Keratinocyte (primary cell): ENCODE measurements around the gene TNFRSF6B. TPM values are rescaled to one million over a fixed set of nuclear protein-coding genes. Genes with fewer than 3 reads are reported as not detected.

Experiments used
- DNase-seq: peaks from one replicate; pipeline ENCODE4 v3.0.0-alpha.2; 2011; ENCODE audit warnings: low read depth, missing footprints, low spot score
- FAIRE-seq: peaks from 2 replicates; lab custom pipeline; 2011; peaks lifted over from hg19 to GRCh38; lab: Jason Lieb, UNC
- H2AFZ ChIP-seq: 2 replicates; pipeline ENCODE4 v1.6.0; 2012; ENCODE audit warnings: low read length, control low read depth, inconsistent platforms; ENCODE audit not compliant: control insufficient read depth
- H3K27ac ChIP-seq: 2 replicates; pipeline ENCODE4 v1.5.1; 2011; ENCODE audit warnings: low read length; ENCODE audit not compliant: control insufficient read depth, insufficient read depth
- H3K27me3 ChIP-seq: 3 replicates; pipeline ENCODE4 v1.6.0; 2011; ENCODE audit warnings: low read length; ENCODE audit not compliant: control insufficient read depth, insufficient read depth; ENCODE audit errors: extremely low read depth
- H3K36me3 ChIP-seq, 2 experiments: 2 replicates in 1 of 2; 3 replicates in 1 of 2; pipeline ENCODE4 v1.5.1; 2011; ENCODE audit warnings: low read length in 2 of 2, mild to moderate bottlenecking in 1 of 2; ENCODE audit not compliant: control insufficient read depth in 2 of 2, insufficient read depth in 2 of 2; ENCODE audit errors: extremely low read depth in 1 of 2
- H3K4me1 ChIP-seq: 3 replicates; pipeline ENCODE4 v1.5.1; 2011; ENCODE audit warnings: low read length; ENCODE audit not compliant: control insufficient read depth, insufficient read depth; ENCODE audit errors: extremely low read depth
- H3K4me2 ChIP-seq: 3 replicates; pipeline ENCODE4 v1.6.0; 2011; ENCODE audit warnings: low read depth, low read length; ENCODE audit not compliant: control insufficient read depth, insufficient read depth; ENCODE audit errors: extremely low read depth
- H3K4me3 ChIP-seq, 3 experiments: fragments of 200-600 bp in 1 of 3; sonication (generic) in 1 of 3; 2 replicates in 2 of 3; 3 replicates in 1 of 3; pipeline ENCODE4 v1.5.1; 2011 to 2016; ENCODE audit warnings: low read length in 3 of 3, mild to moderate bottlenecking in 3 of 3, control low read depth in 2 of 3, inconsistent platforms in 1 of 3, low read depth in 1 of 3, mixed read lengths in 1 of 3, mixed run types in 1 of 3, moderate library complexity in 1 of 3; ENCODE audit not compliant: control insufficient read depth in 2 of 3, insufficient read depth in 2 of 3; ENCODE audit errors: extremely low read depth in 1 of 3
- H3K79me2 ChIP-seq: 2 replicates; pipeline ENCODE4 v1.6.0; 2012; ENCODE audit warnings: low read length; ENCODE audit not compliant: control insufficient read depth, insufficient read depth
- H3K9ac ChIP-seq: 3 replicates; pipeline ENCODE4 v1.6.0; 2011; ENCODE audit warnings: low read length; ENCODE audit not compliant: control insufficient read depth, insufficient read depth; ENCODE audit errors: extremely low read depth
- H3K9me1 ChIP-seq: 3 replicates; pipeline ENCODE4 v1.6.0; 2011; ENCODE audit warnings: low read length; ENCODE audit not compliant: control insufficient read depth, insufficient read depth; ENCODE audit errors: extremely low read depth
- H3K9me3 ChIP-seq: 2 replicates; pipeline ENCODE4 v1.5.1; 2012; ENCODE audit warnings: low read depth, low read length; ENCODE audit not compliant: control insufficient read depth
- H4K20me1 ChIP-seq: 3 replicates; pipeline ENCODE4 v1.6.0; 2011; ENCODE audit warnings: low read length; ENCODE audit not compliant: control insufficient read depth, insufficient read depth; ENCODE audit errors: extremely low read depth
- EZH2 ChIP-seq: IDR thresholded peaks from one replicate; pipeline ENCODE4 v1.6.1; 2012; ENCODE audit warnings: inconsistent platforms, mild to moderate bottlenecking, low read length, moderate library complexity
- dilution Hi-C: fragments of 300-500 bp; cut with MboI; formaldehyde crosslinking; loops from one replicate; pipeline ENCODE4 v1.7.0; 2020; ENCODE audit warnings: low sequenced_read_pairs; ENCODE audit not compliant: extremely low pct_ligation_motif_present
- polyA plus RNA-seq, 5 experiments: library from polyadenylated mRNA; depleted of rRNA in 3 of 5; stranded (reverse) in 3 of 5; stranded (forward) in 1 of 5; unstranded in 1 of 5; fragments of >200 nt; gene quantifications; 1 replicate in 1 of 5; 2 replicates in 3 of 5; 3 replicates in 1 of 5; pipeline versions ENCODE4 v1.2.1 to v1.2.3, GENCODE V29; 2011 to 2012; ENCODE audit warnings: missing spikeins in 2 of 5, low read depth in 1 of 5, low replicate concordance in 1 of 5
- TF ChIP-seq, protein P1 (sequence below), 3 experiments: IDR thresholded peaks in 1 of 3; conservative IDR thresholded peaks in 1 of 3; optimal IDR thresholded peaks in 1 of 3; 2 replicates in 2 of 3; 3 replicates in 1 of 3; pipeline versions ENCODE3 to v1.5.1; 2011; ENCODE audit warnings: low read length in 3 of 3, mild to moderate bottlenecking in 3 of 3, moderate library complexity in 2 of 3, control low read depth in 1 of 3, inconsistent platforms in 1 of 3; ENCODE audit not compliant: insufficient read depth in 2 of 3; ENCODE audit errors: extremely low read depth in 1 of 3

The TNFRSF6B gene
- polyA plus RNA-seq, 1 donor (not counting 4 experiments of a cell fraction or from before 2014, with no cell fraction given): 51.9 TPM

DNA sequence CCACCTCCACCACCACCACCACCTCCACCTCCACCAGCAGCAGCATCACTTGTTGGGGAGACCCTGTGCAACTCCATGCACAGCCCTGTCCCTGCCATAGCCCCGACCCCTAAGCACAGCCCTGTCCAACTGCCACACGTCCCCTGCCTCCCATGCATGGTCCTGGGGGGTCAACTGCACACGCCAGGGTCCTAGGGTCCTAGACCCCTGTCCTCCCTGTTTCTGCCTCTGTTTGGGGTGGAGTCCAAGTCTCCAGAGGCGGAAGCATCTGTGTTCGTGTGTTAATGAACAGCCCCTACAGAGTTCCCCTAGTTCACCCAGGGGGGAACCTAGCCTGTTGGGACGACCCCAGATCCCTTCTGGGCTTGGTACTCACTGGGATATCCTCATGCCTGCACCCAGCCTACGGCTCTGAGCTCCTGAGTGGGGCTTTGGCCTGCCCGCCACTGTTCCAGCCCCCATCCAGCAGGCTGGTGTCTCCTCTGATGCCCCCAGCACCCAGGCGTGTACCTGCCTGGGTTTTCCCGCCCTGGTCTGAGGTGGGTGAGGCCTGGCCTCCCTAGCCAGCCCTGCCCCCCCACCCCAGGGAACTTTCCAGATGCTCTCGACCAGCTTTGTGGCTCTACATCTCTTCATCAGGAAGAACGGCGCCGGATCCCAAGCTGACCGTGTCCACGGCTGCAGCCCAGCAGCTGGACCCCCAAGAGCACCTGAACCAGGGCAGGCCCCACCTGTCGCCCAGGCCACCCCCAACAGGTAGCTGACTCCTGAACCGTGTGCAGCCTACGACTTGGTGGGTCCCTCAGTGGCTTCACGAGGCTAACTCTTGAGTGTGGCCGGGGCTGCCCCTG lies 2.5 kb upstream of the TNFRSF6B start:
- dilution Hi-C loops: no loop called here
- Histone ChIP-seq H3K4me2 (no peak overlapping the region), H4K20me1 (no peaks in the 10 kb centered on the region), H3K9me1 (no peaks in the 10 kb centered on the region), H3K4me1 (peaks cover 46% of the 10 kb centered on the region), H2AFZ (no peak overlapping the region), H3K27me3 (no peaks in the 10 kb centered on the region), H3K4me3 (no peak overlapping the region), H3K79me2 (peaks cover 16% of the 10 kb centered on the region), H3K36me3 (peaks cover 0 to 8% of the 10 kb centered on the region in 2 experiments), H3K9me3 (no peaks in the 10 kb centered on the region), H3K9ac (no peak overlapping the region), H3K27ac (no peak overlapping the region)
- TF ChIP-seq, protein P1, sequence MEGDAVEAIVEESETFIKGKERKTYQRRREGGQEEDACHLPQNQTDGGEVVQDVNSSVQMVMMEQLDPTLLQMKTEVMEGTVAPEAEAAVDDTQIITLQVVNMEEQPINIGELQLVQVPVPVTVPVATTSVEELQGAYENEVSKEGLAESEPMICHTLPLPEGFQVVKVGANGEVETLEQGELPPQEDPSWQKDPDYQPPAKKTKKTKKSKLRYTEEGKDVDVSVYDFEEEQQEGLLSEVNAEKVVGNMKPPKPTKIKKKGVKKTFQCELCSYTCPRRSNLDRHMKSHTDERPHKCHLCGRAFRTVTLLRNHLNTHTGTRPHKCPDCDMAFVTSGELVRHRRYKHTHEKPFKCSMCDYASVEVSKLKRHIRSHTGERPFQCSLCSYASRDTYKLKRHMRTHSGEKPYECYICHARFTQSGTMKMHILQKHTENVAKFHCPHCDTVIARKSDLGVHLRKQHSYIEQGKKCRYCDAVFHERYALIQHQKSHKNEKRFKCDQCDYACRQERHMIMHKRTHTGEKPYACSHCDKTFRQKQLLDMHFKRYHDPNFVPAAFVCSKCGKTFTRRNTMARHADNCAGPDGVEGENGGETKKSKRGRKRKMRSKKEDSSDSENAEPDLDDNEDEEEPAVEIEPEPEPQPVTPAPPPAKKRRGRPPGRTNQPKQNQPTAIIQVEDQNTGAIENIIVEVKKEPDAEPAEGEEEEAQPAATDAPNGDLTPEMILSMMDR (optimal IDR thresholded peaks at IDR 0.05 in 1 of 3, IDR thresholded peaks at IDR 0.05 in 1 of 3, conservative IDR thresholded peaks at IDR 0.05 in 1 of 3; ENCODE audit: extremely low read depth in 1 of 3, insufficient read depth in 2 of 3, low read length in 3 of 3): no peak
- TF ChIP-seq EZH2: no peak
- DNase-seq: no peak
- FAIRE-seq: no peak

DNA sequence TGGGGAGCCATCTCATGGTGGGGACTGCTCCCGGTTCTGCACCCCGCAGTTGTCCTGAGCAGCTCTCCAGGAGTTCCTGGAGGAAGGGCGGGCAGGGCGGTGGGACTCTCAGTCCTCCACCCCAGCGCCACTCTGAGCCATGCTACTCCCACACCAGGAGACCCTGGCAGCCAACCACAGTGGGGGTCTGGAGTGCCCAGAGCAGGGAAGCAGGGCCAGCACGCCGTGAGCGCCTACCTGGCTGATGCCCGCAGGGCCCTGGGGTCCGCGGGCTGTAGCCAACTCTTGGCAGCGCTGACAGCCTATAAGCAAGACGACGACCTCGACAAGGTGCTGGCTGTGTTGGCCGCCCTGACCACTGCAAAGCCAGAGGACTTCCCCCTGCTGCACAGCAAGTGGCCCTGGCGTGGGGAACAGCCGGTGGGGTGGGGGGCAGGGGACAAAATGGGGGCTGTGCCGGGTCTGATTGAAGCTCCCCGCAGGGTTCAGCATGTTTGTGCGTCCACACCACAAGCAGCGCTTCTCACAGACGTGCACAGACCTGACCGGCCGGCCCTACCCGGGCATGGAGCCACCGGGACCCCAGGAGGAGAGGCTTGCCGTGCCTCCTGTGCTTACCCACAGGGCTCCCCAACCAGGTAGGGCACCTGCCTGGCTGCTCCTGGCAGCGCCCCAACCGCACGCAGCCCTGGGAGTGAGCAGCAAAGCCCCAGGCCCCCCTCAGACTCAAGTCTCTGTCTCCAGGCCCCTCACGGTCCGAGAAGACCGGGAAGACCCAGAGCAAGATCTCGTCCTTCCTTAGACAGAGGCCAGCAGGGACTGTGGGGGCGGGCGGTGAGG lies 1.6 kb upstream of the TNFRSF6B start:
- H3K9me1 ChIP-seq: no peaks in the 10 kb centered on the region
- FAIRE-seq (no peak), DNase-seq (no peak)
- dilution Hi-C loops: no loop called here
- H3K9ac ChIP-seq: no peak overlapping the region
- H3K27me3 ChIP-seq: no peaks in the 10 kb centered on the region
- no peak overlapping the region for H3K27ac ChIP-seq
- peak overlapping the region; percentile 37 for H3K4me2 ChIP-seq
- peaks cover 16% of the 10 kb centered on the region for H3K79me2 ChIP-seq
- H2AFZ ChIP-seq: no peak overlapping the region
- TF ChIP-seq EZH2: no peak
- TF ChIP-seq, protein P1 (optimal IDR thresholded peaks at IDR 0.05 in 1 of 3, IDR thresholded peaks at IDR 0.05 in 1 of 3, conservative IDR thresholded peaks at IDR 0.05 in 1 of 3; ENCODE audit: extremely low read depth in 1 of 3, insufficient read depth in 2 of 3, low read length in 3 of 3): no peak
- H3K9me3 ChIP-seq: no peaks in the 10 kb centered on the region
- no peaks in the 10 kb centered on the region for H4K20me1 ChIP-seq
- peaks cover 55% of the 10 kb centered on the region for H3K4me1 ChIP-seq
- no peak overlapping the region for H3K4me3 ChIP-seq
- peaks cover 0 to 8% of the 10 kb centered on the region in 2 experiments for H3K36me3 ChIP-seq
